Ureter (tissue), 1 donor: ENCODE data around the gene TTC4. TPM values are rescaled to one million over a fixed set of nuclear protein-coding genes. Genes with fewer than 3 reads are reported as not detected.

Experiments used
- DNase-seq: peaks from one replicate; pipeline ENCODE4 v3.0.0-alpha.2; 2020; ENCODE audit warnings: low spot score
- total RNA-seq: library from RNA; stranded (reverse); gene quantifications from one replicate; pipeline ENCODE4 v1.2.4, GENCODE V29; 2023
- donor health status: DM: yes; HTN: yes; CAD: no.

TTC4 gene
- 24.8 TPM for total RNA-seq

GRCh38 chr1:54715493-54716298 is at the start of gene TTC4:
Gene TTC4 (plus strand): TSS chr1:54715861. CDS start chr1:54715909, 48 bp downstream.
- DNase-seq: peak; percentile 85

GRCh38 chr1:54666333-54666732 is 49.3 kb upstream of the TTC4 start:
- DNase-seq: no peak

GRCh38 chr1:54667797-54668196 is 47.9 kb upstream of the TTC4 start:
- no peak for DNase-seq

- no peak for DNase-seq
Measured at GRCh38 chr1:54668567-54668966, 47.1 kb upstream of the TTC4 start.

GRCh38 chr1:54671985-54672608 is 43.6 kb upstream of the TTC4 start:
- peak; percentile 45 for DNase-seq

GRCh38 chr1:54678776-54679643 is 36.7 kb upstream of the TTC4 start:
- no peak for DNase-seq

- DNase-seq: no peak
Measured at GRCh38 chr1:54679706-54680105, 36.0 kb upstream of the TTC4 start.

- no peak for DNase-seq
Measured at GRCh38 chr1:54680387-54680786, 35.3 kb upstream of the TTC4 start.

- no peak for DNase-seq
Measured at GRCh38 chr1:54681358-54681757, 34.3 kb upstream of the TTC4 start.

GRCh38 chr1:54683453-54683852 is 32.2 kb upstream of the TTC4 start:
- no peak for DNase-seq

GRCh38 chr1:54685335-54685905 is 30.2 kb upstream of the TTC4 start:
- DNase-seq: no peak

- no peak for DNase-seq
Measured at GRCh38 chr1:54686155-54686554, 29.5 kb upstream of the TTC4 start.

- DNase-seq: no peak
Measured at GRCh38 chr1:54694771-54695170, 20.9 kb upstream of the TTC4 start.

GRCh38 chr1:54695221-54695620 is 20.4 kb upstream of the TTC4 start:
- no peak for DNase-seq

- no peak for DNase-seq
Measured at GRCh38 chr1:54695764-54696163, 19.9 kb upstream of the TTC4 start.

- no peak for DNase-seq
Measured at GRCh38 chr1:54696262-54696661, 19.4 kb upstream of the TTC4 start.

- no peak for DNase-seq
Measured at GRCh38 chr1:54697896-54698295, 17.8 kb upstream of the TTC4 start.

GRCh38 chr1:54698346-54698745 is 17.3 kb upstream of the TTC4 start:
- no peak for DNase-seq

GRCh38 chr1:54699936-54700525 is 15.6 kb upstream of the TTC4 start:
- no peak for DNase-seq

- DNase-seq: no peak
Measured at GRCh38 chr1:54701066-54701465, 14.6 kb upstream of the TTC4 start.

- no peak for DNase-seq
Measured at GRCh38 chr1:54701996-54702395, 13.7 kb upstream of the TTC4 start.

GRCh38 chr1:54703471-54703870 is 12.2 kb upstream of the TTC4 start:
- no peak for DNase-seq
